K562 (cell line): Measurements from ENCODE around the gene CDT1. TPM values are rescaled to one million over a fixed set of nuclear protein-coding genes. Genes with fewer than 3 reads are reported as not detected.

ENCODE experiments used
- BACH1 ChIP-seq: fragments of 200-800 bp; sonication (Bioruptor generic); IDR thresholded peaks from 2 replicates; pipeline ENCODE4 v1.6.1; 2016; ENCODE audit warnings: missing genetic modification characterization, missing compliant biosample characterization
- CHD4 ChIP-seq: fragments of 200-600 bp; sonication (generic); IDR thresholded peaks from 3 replicates; pipeline ENCODE4 v1.6.1; 2012; ENCODE audit warnings: low read depth, mild to moderate bottlenecking, mixed read lengths, low read length, inconsistent platforms; ENCODE audit not compliant: insufficient read depth, insufficient replicate concordance, poor library complexity, severe bottlenecking
- CXXC5 ChIP-seq: fragments of 250-450 bp; sonication (Bioruptor Pico); IDR thresholded peaks from 2 replicates; pipeline ENCODE4 v1.8.0; 2022; ENCODE audit warnings: inconsistent platforms, mild to moderate bottlenecking, moderate library complexity
- DNMT1 ChIP-seq: fragments of 450-650 bp; IDR thresholded peaks from 2 replicates; pipeline ENCODE4 v1.6.1; 2016; ENCODE audit warnings: antibody characterized with exemption, mild to moderate bottlenecking
- EHMT2 ChIP-seq: fragments of 450-650 bp; IDR thresholded peaks from 2 replicates; pipeline ENCODE4 v1.6.1; 2018; ENCODE audit warnings: antibody characterized with exemption
- FOXA3 ChIP-seq, 2 experiments: fragments of 450-650 bp in 1 of 2; sonication (generic) in 1 of 2; formaldehyde crosslinking; IDR thresholded peaks in 1 of 2; conservative IDR thresholded peaks in 1 of 2; 2 replicates each; pipeline versions ENCODE4 v1.4.0 to v1.8.0; 2020 to 2022; ENCODE audit warnings: mild to moderate bottlenecking in 2 of 2, missing genetic modification reagents in 1 of 2
- HNRNPK ChIP-seq: fragments of 200-400 bp; formaldehyde crosslinking; IDR thresholded peaks from one replicate; pipeline ENCODE4 v1.6.1; 2018; ENCODE audit warnings: mild to moderate bottlenecking, low read depth, low read length; ENCODE audit not compliant: poor library complexity, severe bottlenecking
- HNRNPL ChIP-seq: fragments of 200-400 bp; formaldehyde crosslinking; IDR thresholded peaks from 2 replicates; pipeline ENCODE4 v1.6.1; 2017; ENCODE audit warnings: low read depth, mild to moderate bottlenecking, low read length
- RUNX1 ChIP-seq: sonication (generic); IDR thresholded peaks from 2 replicates; pipeline ENCODE4 v1.6.1; 2016; ENCODE audit warnings: antibody characterized with exemption, low read depth
- SLC30A9 ChIP-seq: fragments of 250-450 bp; sonication (Bioruptor Pico); IDR thresholded peaks from 2 replicates; pipeline ENCODE4 v1.8.0; 2022; ENCODE audit warnings: mild to moderate bottlenecking, moderate library complexity
- SNRNP70 ChIP-seq: fragments of 200-400 bp; formaldehyde crosslinking; optimal IDR thresholded peaks from 2 replicates; pipeline ENCODE3; 2017; ENCODE audit warnings: low read depth, low read length
- TSC22D4 ChIP-seq: fragments of 450-650 bp; IDR thresholded peaks from 2 replicates; pipeline ENCODE4 v1.6.1; 2016; ENCODE audit warnings: missing genetic modification characterization, missing biosample characterization, control low read depth
- ZBTB17 ChIP-seq: fragments of 450-650 bp; formaldehyde crosslinking; IDR thresholded peaks from 2 replicates; pipeline ENCODE4 v1.4.0; 2020; ENCODE audit warnings: mild to moderate bottlenecking
- ZNF232 ChIP-seq: sonication (generic); formaldehyde crosslinking; IDR thresholded peaks from 2 replicates; pipeline ENCODE4 v1.8.0; 2022; ENCODE audit warnings: mild to moderate bottlenecking, missing genetic modification reagents
- polyA plus RNA-seq, 8 experiments: library from polyadenylated mRNA; depleted of rRNA in 4 of 8; stranded (reverse) in 5 of 8; unstranded in 3 of 8; fragments of >200 nt; fragmentation: Nextera tagmentation in 2 of 8; fragmentation: Illumina TruSeq in 1 of 8; extraction: Ambion mirVana in 2 of 8; extraction: Trizol in 1 of 8; gene quantifications; 2 replicates each; pipeline versions ENCODE4 v1.2.1 to v1.2.3, GENCODE V29; 2011 to 2014; ENCODE audit warnings: inconsistent platforms in 1 of 8, missing spikeins in 1 of 8
- total RNA-seq, 7 experiments: library from RNA; depleted of rRNA in 6 of 7; stranded (reverse); fragments of >200 nt in 6 of 7; fragmentation: Illumina TruSeq in 2 of 7; extraction: Trizol in 2 of 7; gene quantifications; 2 replicates each; pipeline versions ENCODE4 v1.2.1 to v1.2.3, GENCODE V29; 2011 to 2021; ENCODE audit warnings: low replicate concordance in 1 of 7
- TF ChIP-seq, protein P1 (sequence below): fragments of 200-800 bp; sonication (Bioruptor generic); IDR thresholded peaks from 2 replicates; pipeline ENCODE4 v1.6.1; 2017; ENCODE audit warnings: missing genetic modification characterization, missing compliant biosample characterization
- TF ChIP-seq, protein P2 (sequence below): fragments of 450-650 bp; formaldehyde crosslinking; IDR thresholded peaks from 2 replicates; pipeline ENCODE4 v1.4.0; 2022; ENCODE audit warnings: mild to moderate bottlenecking, moderate library complexity
- TF ChIP-seq, protein P3 (sequence below): fragments of 250-450 bp; sonication (Bioruptor Pico); IDR thresholded peaks from 2 replicates; pipeline ENCODE4 v1.6.1; 2021; ENCODE audit warnings: mild to moderate bottlenecking
- TF ChIP-seq, protein P4 (sequence below): fragments of 250-450 bp; sonication (Bioruptor Pico); IDR thresholded peaks from 2 replicates; pipeline ENCODE4 v1.8.0; 2021; ENCODE audit warnings: borderline replicate concordance, mild to moderate bottlenecking, moderate library complexity; ENCODE audit not compliant: poor library complexity, severe bottlenecking
- TF ChIP-seq, protein P5 (sequence below), 3 experiments: fragments of 200-800 bp in 1 of 3; fragments of 250-450 bp in 1 of 3; fragments of 450-650 bp in 1 of 3; sonication (Bioruptor Pico) in 1 of 3; sonication (Bioruptor generic) in 1 of 3; formaldehyde crosslinking in 1 of 3; IDR thresholded peaks; 2 replicates each; pipeline versions ENCODE4 v1.6.1 to v1.8.0; 2016 to 2022; ENCODE audit warnings: mild to moderate bottlenecking in 2 of 3, missing genetic modification characterization in 2 of 3, missing compliant biosample characterization in 1 of 3, moderate library complexity in 1 of 3

The CDT1 gene
- total and polyA plus RNA-seq, 9 of the 15 experiments (the other 6 are each of a cell fraction or from before 2014, with no cell fraction given), result 0.92 to 178 (median 14.2) TPM

DNA sequence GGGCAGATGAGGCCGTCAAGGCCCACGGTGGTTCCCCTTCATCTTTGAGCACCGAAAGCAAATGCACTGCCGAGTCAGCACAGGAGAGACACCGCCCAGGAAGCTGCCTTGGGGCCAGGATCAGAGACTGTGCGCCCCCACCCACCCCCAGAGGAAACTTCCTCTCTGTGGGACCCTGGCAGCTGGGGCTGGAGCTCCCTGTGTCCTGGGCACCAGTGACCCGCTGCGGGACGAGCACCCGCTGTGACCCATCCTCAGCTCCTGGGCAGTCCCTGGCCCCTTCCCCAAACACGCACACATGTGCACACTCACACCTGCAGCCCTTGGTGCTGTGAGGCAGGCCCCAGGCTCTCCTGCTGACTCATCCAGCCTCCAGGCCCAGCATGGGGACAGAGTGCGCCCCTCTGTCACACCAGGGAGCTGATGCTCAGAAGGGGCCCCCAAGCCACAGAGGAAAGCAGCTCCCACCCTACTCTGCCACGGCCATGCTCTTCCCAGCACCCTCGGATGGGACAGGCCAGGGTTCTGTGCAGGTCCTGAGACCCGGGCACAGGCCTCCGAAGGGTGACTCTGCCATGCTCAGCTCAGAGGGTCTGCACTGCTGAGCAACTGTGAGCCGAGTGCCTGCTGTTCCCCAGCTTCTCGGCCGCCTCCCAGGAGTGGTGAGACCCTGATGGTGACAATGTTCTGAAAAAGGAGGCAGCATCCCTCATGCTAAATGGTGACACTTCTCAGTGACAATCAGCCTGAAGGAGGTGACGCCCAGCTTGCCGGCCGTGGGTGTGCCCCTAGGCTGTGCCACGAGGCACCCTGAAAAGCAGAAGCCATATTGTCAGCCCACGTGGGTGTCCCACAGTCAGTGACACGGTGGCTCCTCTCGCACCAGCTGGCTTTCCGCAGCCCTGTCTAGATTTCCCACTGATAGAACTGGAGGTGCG, 22.2 kb upstream of the CDT1 start (continued):
- TF ChIP-seq, protein P1, sequence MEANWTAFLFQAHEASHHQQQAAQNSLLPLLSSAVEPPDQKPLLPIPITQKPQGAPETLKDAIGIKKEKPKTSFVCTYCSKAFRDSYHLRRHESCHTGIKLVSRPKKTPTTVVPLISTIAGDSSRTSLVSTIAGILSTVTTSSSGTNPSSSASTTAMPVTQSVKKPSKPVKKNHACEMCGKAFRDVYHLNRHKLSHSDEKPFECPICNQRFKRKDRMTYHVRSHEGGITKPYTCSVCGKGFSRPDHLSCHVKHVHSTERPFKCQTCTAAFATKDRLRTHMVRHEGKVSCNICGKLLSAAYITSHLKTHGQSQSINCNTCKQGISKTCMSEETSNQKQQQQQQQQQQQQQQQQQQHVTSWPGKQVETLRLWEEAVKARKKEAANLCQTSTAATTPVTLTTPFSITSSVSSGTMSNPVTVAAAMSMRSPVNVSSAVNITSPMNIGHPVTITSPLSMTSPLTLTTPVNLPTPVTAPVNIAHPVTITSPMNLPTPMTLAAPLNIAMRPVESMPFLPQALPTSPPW, result peak; percentile 49; the same call in 1 of the 2 replicates
- TF ChIP-seq ZBTB17 (0 out of 2 replicates have a peak, but pooled peaks have one; percentile 56), RUNX1 (no peak), CHD4 (no peak), DNMT1 (no peak), FOXA3 (CRISPR knock-in tag; conservative IDR thresholded peaks at IDR 0.05 in 1 of 2, IDR thresholded peaks at IDR 0.05 in 1 of 2) (no peak), ZNF232 (CRISPR knock-in tag) (no peak), TSC22D4 (no peak), HNRNPL (no peak), CXXC5 (CRISPR knock-in tag) (peak; percentile 36), EHMT2 (no peak), HNRNPK (no peak), SLC30A9 (CRISPR knock-in tag) (no peak), SNRNP70 (no peak), BACH1 (tag) (no peak)
- TF ChIP-seq, protein P2, sequence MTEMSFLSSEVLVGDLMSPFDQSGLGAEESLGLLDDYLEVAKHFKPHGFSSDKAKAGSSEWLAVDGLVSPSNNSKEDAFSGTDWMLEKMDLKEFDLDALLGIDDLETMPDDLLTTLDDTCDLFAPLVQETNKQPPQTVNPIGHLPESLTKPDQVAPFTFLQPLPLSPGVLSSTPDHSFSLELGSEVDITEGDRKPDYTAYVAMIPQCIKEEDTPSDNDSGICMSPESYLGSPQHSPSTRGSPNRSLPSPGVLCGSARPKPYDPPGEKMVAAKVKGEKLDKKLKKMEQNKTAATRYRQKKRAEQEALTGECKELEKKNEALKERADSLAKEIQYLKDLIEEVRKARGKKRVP (CRISPR knock-in tag), result peak; percentile 62; the same call in 1 of the 2 replicates
- TF ChIP-seq, protein P3, sequence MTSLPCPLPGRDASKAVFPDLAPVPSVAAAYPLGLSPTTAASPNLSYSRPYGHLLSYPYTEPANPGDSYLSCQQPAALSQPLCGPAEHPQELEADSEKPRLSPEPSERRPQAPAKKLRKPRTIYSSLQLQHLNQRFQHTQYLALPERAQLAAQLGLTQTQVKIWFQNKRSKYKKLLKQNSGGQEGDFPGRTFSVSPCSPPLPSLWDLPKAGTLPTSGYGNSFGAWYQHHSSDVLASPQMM (CRISPR knock-in tag), result no peak
- TF ChIP-seq, protein P4, sequence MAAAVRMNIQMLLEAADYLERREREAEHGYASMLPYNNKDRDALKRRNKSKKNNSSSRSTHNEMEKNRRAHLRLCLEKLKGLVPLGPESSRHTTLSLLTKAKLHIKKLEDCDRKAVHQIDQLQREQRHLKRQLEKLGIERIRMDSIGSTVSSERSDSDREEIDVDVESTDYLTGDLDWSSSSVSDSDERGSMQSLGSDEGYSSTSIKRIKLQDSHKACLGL (CRISPR knock-in tag), result peak; percentile 83
- TF ChIP-seq, protein P5, sequence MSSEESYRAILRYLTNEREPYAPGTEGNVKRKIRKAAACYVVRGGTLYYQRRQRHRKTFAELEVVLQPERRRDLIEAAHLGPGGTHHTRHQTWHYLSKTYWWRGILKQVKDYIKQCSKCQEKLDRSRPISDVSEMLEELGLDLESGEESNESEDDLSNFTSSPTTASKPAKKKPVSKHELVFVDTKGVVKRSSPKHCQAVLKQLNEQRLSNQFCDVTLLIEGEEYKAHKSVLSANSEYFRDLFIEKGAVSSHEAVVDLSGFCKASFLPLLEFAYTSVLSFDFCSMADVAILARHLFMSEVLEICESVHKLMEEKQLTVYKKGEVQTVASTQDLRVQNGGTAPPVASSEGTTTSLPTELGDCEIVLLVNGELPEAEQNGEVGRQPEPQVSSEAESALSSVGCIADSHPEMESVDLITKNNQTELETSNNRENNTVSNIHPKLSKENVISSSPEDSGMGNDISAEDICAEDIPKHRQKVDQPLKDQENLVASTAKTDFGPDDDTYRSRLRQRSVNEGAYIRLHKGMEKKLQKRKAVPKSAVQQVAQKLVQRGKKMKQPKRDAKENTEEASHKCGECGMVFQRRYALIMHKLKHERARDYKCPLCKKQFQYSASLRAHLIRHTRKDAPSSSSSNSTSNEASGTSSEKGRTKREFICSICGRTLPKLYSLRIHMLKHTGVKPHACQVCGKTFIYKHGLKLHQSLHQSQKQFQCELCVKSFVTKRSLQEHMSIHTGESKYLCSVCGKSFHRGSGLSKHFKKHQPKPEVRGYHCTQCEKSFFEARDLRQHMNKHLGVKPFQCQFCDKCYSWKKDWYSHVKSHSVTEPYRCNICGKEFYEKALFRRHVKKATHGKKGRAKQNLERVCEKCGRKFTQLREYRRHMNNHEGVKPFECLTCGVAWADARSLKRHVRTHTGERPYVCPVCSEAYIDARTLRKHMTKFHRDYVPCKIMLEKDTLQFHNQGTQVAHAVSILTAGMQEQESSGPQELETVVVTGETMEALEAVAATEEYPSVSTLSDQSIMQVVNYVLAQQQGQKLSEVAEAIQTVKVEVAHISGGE (CRISPR knock-in tag; IDR thresholded peaks at IDR 0.05), result 0 out of 6 replicates have a peak, but pooled peaks of 1 of the 3 experiments have one; percentile 34
